ENCODE results near the gene TTLL11. TPM values are rescaled to one million over a fixed set of nuclear protein-coding genes. Genes with fewer than 3 reads are reported as not detected.

The TTLL11 gene
- polyA plus RNA-seq, 1 donor: 5.0 TPM

GRCh38 chr9:121821326-121821725, 271.8 kb downstream of the TTLL11 start:
- Histone ChIP-seq H3K4me1 (ENCODE audit: control insufficient read depth, insufficient read depth, low read length) (peaks cover 14% of the 10 kb centered on the region), H3K4me3 (ENCODE audit: low read length) (no peak overlapping the region), H3K9me3 (ENCODE audit: control insufficient read depth, low read depth, low read length) (peaks cover 4% of the 10 kb centered on the region), H3K27me3 (ENCODE audit: control insufficient read depth, insufficient read depth, low read length) (no peaks in the 10 kb centered on the region), H3K36me3 (ENCODE audit: control insufficient read depth, insufficient read depth, low read length) (no peaks in the 10 kb centered on the region), H3K27ac (ENCODE audit: low read length) (no peak overlapping the region)
- 80% methylated on average over 1 of the region's 5 CpGs for WGBS (ENCODE audit: insufficient coverage, low lambda C conversion rate)
- DNase-seq: no peak

GRCh38 chr9:121820286-121821005, 272.7 kb downstream of the TTLL11 start:
- peaks cover 12% of the 10 kb centered on the region for H3K4me1 ChIP-seq (ENCODE audit: control insufficient read depth, insufficient read depth, low read length)
- H3K27me3 ChIP-seq (ENCODE audit: control insufficient read depth, insufficient read depth, low read length): no peaks in the 10 kb centered on the region
- peaks cover 4% of the 10 kb centered on the region for H3K9me3 ChIP-seq (ENCODE audit: control insufficient read depth, low read depth, low read length)
- no CpG with 5 or more reads among the region's 11 CpGs for WGBS (ENCODE audit: insufficient coverage, low lambda C conversion rate)
- H3K4me3 ChIP-seq (ENCODE audit: low read length): no peak overlapping the region
- H3K27ac ChIP-seq (ENCODE audit: low read length): no peak overlapping the region
- H3K36me3 ChIP-seq (ENCODE audit: control insufficient read depth, insufficient read depth, low read length): no peaks in the 10 kb centered on the region
- no peak for DNase-seq

GRCh38 chr9:121819428-121820231, 273.5 kb downstream of the TTLL11 start:
- H3K27ac ChIP-seq (ENCODE audit: low read length): no peak overlapping the region
- H3K36me3 ChIP-seq (ENCODE audit: control insufficient read depth, insufficient read depth, low read length): no peaks in the 10 kb centered on the region
- H3K9me3 ChIP-seq (ENCODE audit: control insufficient read depth, low read depth, low read length): peaks cover 4% of the 10 kb centered on the region
- DNase-seq: peak in 1 of 2 donors; percentile 37
- H3K27me3 ChIP-seq (ENCODE audit: control insufficient read depth, insufficient read depth, low read length): no peaks in the 10 kb centered on the region
- no peak overlapping the region for H3K4me3 ChIP-seq (ENCODE audit: low read length)
- peaks cover 8% of the 10 kb centered on the region for H3K4me1 ChIP-seq (ENCODE audit: control insufficient read depth, insufficient read depth, low read length)
- 27% methylated on average over 2 of the region's 20 CpGs for WGBS (ENCODE audit: insufficient coverage, low lambda C conversion rate)

GRCh38 chr9:121818841-121819427, 274.2 kb downstream of the TTLL11 start:
- Histone ChIP-seq H3K27ac (ENCODE audit: low read length) (no peak overlapping the region), H3K9me3 (ENCODE audit: control insufficient read depth, low read depth, low read length) (peaks cover 4% of the 10 kb centered on the region), H3K27me3 (ENCODE audit: control insufficient read depth, insufficient read depth, low read length) (no peaks in the 10 kb centered on the region), H3K36me3 (ENCODE audit: control insufficient read depth, insufficient read depth, low read length) (no peaks in the 10 kb centered on the region), H3K4me3 (ENCODE audit: low read length) (no peak overlapping the region), H3K4me1 (ENCODE audit: control insufficient read depth, insufficient read depth, low read length) (peaks cover 8% of the 10 kb centered on the region)
- no CpG with 5 or more reads among the region's 12 CpGs for WGBS (ENCODE audit: insufficient coverage, low lambda C conversion rate)
- DNase-seq: no peak

GRCh38 chr9:121818016-121818661, 275.0 kb downstream of the TTLL11 start:
- H3K9me3 ChIP-seq (ENCODE audit: control insufficient read depth, low read depth, low read length): peaks cover 4% of the 10 kb centered on the region
- no peak for DNase-seq
- H3K4me3 ChIP-seq (ENCODE audit: low read length): no peak overlapping the region
- no peaks in the 10 kb centered on the region for H3K27me3 ChIP-seq (ENCODE audit: control insufficient read depth, insufficient read depth, low read length)
- H3K27ac ChIP-seq (ENCODE audit: low read length): no peak overlapping the region
- no peaks in the 10 kb centered on the region for H3K36me3 ChIP-seq (ENCODE audit: control insufficient read depth, insufficient read depth, low read length)
- peaks cover 8% of the 10 kb centered on the region for H3K4me1 ChIP-seq (ENCODE audit: control insufficient read depth, insufficient read depth, low read length)
- 40% methylated on average over 1 of the region's 19 CpGs for WGBS (ENCODE audit: insufficient coverage, low lambda C conversion rate)

- Histone ChIP-seq H3K9me3 (ENCODE audit: control insufficient read depth, low read depth, low read length) (peaks cover under 1% of the 10 kb centered on the region), H3K4me3 (ENCODE audit: low read length) (no peak overlapping the region), H3K4me1 (ENCODE audit: control insufficient read depth, insufficient read depth, low read length) (peaks cover 5% of the 10 kb centered on the region), H3K36me3 (ENCODE audit: control insufficient read depth, insufficient read depth, low read length) (no peaks in the 10 kb centered on the region), H3K27ac (ENCODE audit: low read length) (no peak overlapping the region), H3K27me3 (ENCODE audit: control insufficient read depth, insufficient read depth, low read length) (no peaks in the 10 kb centered on the region)
- no CpG with 5 or more reads among the region's 9 CpGs for WGBS (ENCODE audit: insufficient coverage, low lambda C conversion rate)
- DNase-seq: no peak
Observed at GRCh38 chr9:121817476-121817875, 275.6 kb downstream of the TTLL11 start.

GRCh38 chr9:121816845-121817450, 276.2 kb downstream of the TTLL11 start:
- no peak overlapping the region for H3K27ac ChIP-seq (ENCODE audit: low read length)
- WGBS (ENCODE audit: insufficient coverage, low lambda C conversion rate): 100% methylated on average over 2 of the region's 12 CpGs
- DNase-seq: no peak
- no peaks in the 10 kb centered on the region for H3K27me3 ChIP-seq (ENCODE audit: control insufficient read depth, insufficient read depth, low read length)
- no peak overlapping the region for H3K4me3 ChIP-seq (ENCODE audit: low read length)
- H3K36me3 ChIP-seq (ENCODE audit: control insufficient read depth, insufficient read depth, low read length): no peaks in the 10 kb centered on the region
- no peaks in the 10 kb centered on the region for H3K9me3 ChIP-seq (ENCODE audit: control insufficient read depth, low read depth, low read length)
- peaks cover 5% of the 10 kb centered on the region for H3K4me1 ChIP-seq (ENCODE audit: control insufficient read depth, insufficient read depth, low read length)

- no peaks in the 10 kb centered on the region for H3K27me3 ChIP-seq (ENCODE audit: control insufficient read depth, insufficient read depth, low read length)
- no peak overlapping the region for H3K27ac ChIP-seq (ENCODE audit: low read length)
- H3K4me1 ChIP-seq (ENCODE audit: control insufficient read depth, insufficient read depth, low read length): peaks cover 5% of the 10 kb centered on the region
- no peak for DNase-seq
- no peaks in the 10 kb centered on the region for H3K36me3 ChIP-seq (ENCODE audit: control insufficient read depth, insufficient read depth, low read length)
- H3K4me3 ChIP-seq (ENCODE audit: low read length): no peak overlapping the region
- 90% methylated on average over 2 of the region's 23 CpGs for WGBS (ENCODE audit: insufficient coverage, low lambda C conversion rate)
- H3K9me3 ChIP-seq (ENCODE audit: control insufficient read depth, low read depth, low read length): no peaks in the 10 kb centered on the region
Observed at GRCh38 chr9:121816449-121816817, 276.7 kb downstream of the TTLL11 start.

- Histone ChIP-seq H3K27ac (ENCODE audit: low read length) (no peak overlapping the region), H3K36me3 (ENCODE audit: control insufficient read depth, insufficient read depth, low read length) (no peaks in the 10 kb centered on the region), H3K27me3 (ENCODE audit: control insufficient read depth, insufficient read depth, low read length) (no peaks in the 10 kb centered on the region), H3K9me3 (ENCODE audit: control insufficient read depth, low read depth, low read length) (no peaks in the 10 kb centered on the region), H3K4me3 (ENCODE audit: low read length) (no peak overlapping the region), H3K4me1 (ENCODE audit: control insufficient read depth, insufficient read depth, low read length) (peaks cover 5% of the 10 kb centered on the region)
- 17% methylated on average over 6 of the region's 31 CpGs for whole genome bisulfite sequencing (ENCODE audit: insufficient coverage, low lambda C conversion rate)
- no peak for DNase-seq
Observed at GRCh38 chr9:121815546-121816448, 277.3 kb downstream of the TTLL11 start.

All from large intestine (tissue), 3 donors.